ENCODE measurements around the gene KIR3DL2. TPM values are rescaled to one million over a fixed set of nuclear protein-coding genes. Genes with fewer than 3 reads are reported as not detected.

The KIR3DL2 gene
- polyA plus RNA-seq, 1 of the 3 experiments (the other 2 are of a cell fraction), result not detected

GRCh38 chr19:54804101-54804500 lies 46.1 kb upstream of the KIR3DL2 start (continued):
- TF ChIP-seq NRF1 (IDR thresholded peaks at IDR 0.05; ENCODE audit: low read depth, low read length) (no peak), FOXJ3 (CRISPR knock-in tag; IDR thresholded peaks at IDR 0.05) (no peak), YY1 (IDR thresholded peaks at IDR 0.05; ENCODE audit: low read depth) (no peak), ELF1 (IDR thresholded peaks at IDR 0.05) (no peak), USF1 (IDR thresholded peaks at IDR 0.05; ENCODE audit: borderline replicate concordance, low read depth) (no peak)
- TF ChIP-seq, protein P1, sequence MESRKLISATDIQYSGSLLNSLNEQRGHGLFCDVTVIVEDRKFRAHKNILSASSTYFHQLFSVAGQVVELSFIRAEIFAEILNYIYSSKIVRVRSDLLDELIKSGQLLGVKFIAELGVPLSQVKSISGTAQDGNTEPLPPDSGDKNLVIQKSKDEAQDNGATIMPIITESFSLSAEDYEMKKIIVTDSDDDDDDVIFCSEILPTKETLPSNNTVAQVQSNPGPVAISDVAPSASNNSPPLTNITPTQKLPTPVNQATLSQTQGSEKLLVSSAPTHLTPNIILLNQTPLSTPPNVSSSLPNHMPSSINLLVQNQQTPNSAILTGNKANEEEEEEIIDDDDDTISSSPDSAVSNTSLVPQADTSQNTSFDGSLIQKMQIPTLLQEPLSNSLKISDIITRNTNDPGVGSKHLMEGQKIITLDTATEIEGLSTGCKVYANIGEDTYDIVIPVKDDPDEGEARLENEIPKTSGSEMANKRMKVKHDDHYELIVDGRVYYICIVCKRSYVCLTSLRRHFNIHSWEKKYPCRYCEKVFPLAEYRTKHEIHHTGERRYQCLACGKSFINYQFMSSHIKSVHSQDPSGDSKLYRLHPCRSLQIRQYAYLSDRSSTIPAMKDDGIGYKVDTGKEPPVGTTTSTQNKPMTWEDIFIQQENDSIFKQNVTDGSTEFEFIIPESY (IDR thresholded peaks at IDR 0.05; ENCODE audit: borderline replicate concordance, low read depth), result no peak
- TF ChIP-seq, protein P2, sequence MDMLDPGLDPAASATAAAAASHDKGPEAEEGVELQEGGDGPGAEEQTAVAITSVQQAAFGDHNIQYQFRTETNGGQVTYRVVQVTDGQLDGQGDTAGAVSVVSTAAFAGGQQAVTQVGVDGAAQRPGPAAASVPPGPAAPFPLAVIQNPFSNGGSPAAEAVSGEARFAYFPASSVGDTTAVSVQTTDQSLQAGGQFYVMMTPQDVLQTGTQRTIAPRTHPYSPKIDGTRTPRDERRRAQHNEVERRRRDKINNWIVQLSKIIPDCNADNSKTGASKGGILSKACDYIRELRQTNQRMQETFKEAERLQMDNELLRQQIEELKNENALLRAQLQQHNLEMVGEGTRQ (IDR thresholded peaks at IDR 0.05; ENCODE audit: borderline replicate concordance, low read depth, low read length), result no peak

DNA sequence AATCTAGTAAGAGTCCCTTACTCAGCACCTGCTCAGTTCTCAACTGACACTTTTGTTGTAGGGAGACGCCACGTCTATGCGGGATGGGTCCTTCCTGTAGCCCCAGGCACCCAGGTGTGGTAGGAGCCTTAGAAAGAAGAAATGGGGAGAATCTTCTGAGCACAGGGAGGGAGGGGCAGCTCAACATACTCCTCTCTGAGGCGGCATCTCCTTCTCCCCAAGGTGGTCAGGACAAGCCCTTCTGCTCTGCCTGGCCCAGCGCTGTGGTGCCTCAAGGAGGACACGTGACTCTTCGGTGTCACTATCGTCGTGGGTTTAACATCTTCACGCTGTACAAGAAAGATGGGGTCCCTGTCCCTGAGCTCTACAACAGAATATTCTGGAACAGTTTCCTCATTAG lies 45.7 kb upstream of the KIR3DL2 start:
- Histone ChIP-seq H3K27ac (ENCODE audit: low read depth in 2 of 2, low read length in 1 of 2) (no peak overlapping the region), H3K36me3 (replicated peaks in 1 of 2; ENCODE audit: control insufficient read depth in 1 of 2, insufficient read depth in 2 of 2, low read length in 1 of 2) (no peaks in the 10 kb centered on the region), H3K79me2 (ENCODE audit: insufficient read depth) (no peaks in the 10 kb centered on the region), H3K9me3 (no peaks in the 10 kb centered on the region), H3K4me3 (ENCODE audit: low read depth in 2 of 2, low read length in 1 of 2) (no peak overlapping the region), H4K20me1 (ENCODE audit: insufficient read depth) (no peaks in the 10 kb centered on the region), H3K27me3 (ENCODE audit: insufficient read depth) (no peaks in the 10 kb centered on the region), H3K9ac (no peak overlapping the region), H3K4me1 (ENCODE audit: control insufficient read depth in 1 of 2, insufficient read depth in 2 of 2, low read depth in 1 of 2, low read length in 1 of 2) (no peaks in the 10 kb centered on the region), H3F3A (replicated peaks; ENCODE audit: insufficient read depth) (no peaks in the 10 kb centered on the region), H3K9me2 (no peaks in the 10 kb centered on the region), H2AFZ (ENCODE audit: low read depth) (no peak overlapping the region), H3K4me2 (no peak overlapping the region)
- TF ChIP-seq, protein P3, sequence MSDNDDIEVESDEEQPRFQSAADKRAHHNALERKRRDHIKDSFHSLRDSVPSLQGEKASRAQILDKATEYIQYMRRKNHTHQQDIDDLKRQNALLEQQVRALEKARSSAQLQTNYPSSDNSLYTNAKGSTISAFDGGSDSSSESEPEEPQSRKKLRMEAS (IDR thresholded peaks at IDR 0.05; ENCODE audit: low read depth), result no peak
- no peak for TF ChIP-seq GABPA (IDR thresholded peaks at IDR 0.05; ENCODE audit: low read depth)
- TF ChIP-seq, protein P1 (IDR thresholded peaks at IDR 0.05; ENCODE audit: borderline replicate concordance, low read depth), result no peak
- no peak for TF ChIP-seq RXRA (IDR thresholded peaks at IDR 0.05; ENCODE audit: borderline replicate concordance, low read depth)
- no peak for TF ChIP-seq JUND (IDR thresholded peaks at IDR 0.05)
- no peak for TF ChIP-seq SMC3 (IDR thresholded peaks at IDR 0.05; ENCODE audit: low read depth, low read length)
- TF ChIP-seq EZH2phosphoT487 (IDR thresholded peaks at IDR 0.05; ENCODE audit: borderline replicate concordance, low read depth), result no peak
- TF ChIP-seq GATA2 (CRISPR knock-in tag; IDR thresholded peaks at IDR 0.05), result no peak
- TF ChIP-seq FOSL2 (IDR thresholded peaks at IDR 0.05; ENCODE audit: borderline replicate concordance, low read depth), result no peak
- no peak for TF ChIP-seq RAD21 (IDR thresholded peaks at IDR 0.05; ENCODE audit: low read length)
- TF ChIP-seq TEAD4 (IDR thresholded peaks at IDR 0.05; ENCODE audit: borderline replicate concordance, insufficient read depth), result no peak
- no peak for TF ChIP-seq TCF12 (IDR thresholded peaks at IDR 0.05)
- TF ChIP-seq NRF1 (IDR thresholded peaks at IDR 0.05; ENCODE audit: low read depth, low read length), result no peak
- no peak for TF ChIP-seq FOXM1 (IDR thresholded peaks at IDR 0.05; ENCODE audit: low read depth)
- no peak for TF ChIP-seq MEF2A (IDR thresholded peaks at IDR 0.05; ENCODE audit: borderline replicate concordance, low read depth)
- no peak for TF ChIP-seq RFX5 (IDR thresholded peaks at IDR 0.05; ENCODE audit: low read length)
- no peak for TF ChIP-seq USF1 (IDR thresholded peaks at IDR 0.05; ENCODE audit: borderline replicate concordance, low read depth)
- no peak for TF ChIP-seq YY1 (IDR thresholded peaks at IDR 0.05; ENCODE audit: low read depth)
- TF ChIP-seq, protein P4, sequence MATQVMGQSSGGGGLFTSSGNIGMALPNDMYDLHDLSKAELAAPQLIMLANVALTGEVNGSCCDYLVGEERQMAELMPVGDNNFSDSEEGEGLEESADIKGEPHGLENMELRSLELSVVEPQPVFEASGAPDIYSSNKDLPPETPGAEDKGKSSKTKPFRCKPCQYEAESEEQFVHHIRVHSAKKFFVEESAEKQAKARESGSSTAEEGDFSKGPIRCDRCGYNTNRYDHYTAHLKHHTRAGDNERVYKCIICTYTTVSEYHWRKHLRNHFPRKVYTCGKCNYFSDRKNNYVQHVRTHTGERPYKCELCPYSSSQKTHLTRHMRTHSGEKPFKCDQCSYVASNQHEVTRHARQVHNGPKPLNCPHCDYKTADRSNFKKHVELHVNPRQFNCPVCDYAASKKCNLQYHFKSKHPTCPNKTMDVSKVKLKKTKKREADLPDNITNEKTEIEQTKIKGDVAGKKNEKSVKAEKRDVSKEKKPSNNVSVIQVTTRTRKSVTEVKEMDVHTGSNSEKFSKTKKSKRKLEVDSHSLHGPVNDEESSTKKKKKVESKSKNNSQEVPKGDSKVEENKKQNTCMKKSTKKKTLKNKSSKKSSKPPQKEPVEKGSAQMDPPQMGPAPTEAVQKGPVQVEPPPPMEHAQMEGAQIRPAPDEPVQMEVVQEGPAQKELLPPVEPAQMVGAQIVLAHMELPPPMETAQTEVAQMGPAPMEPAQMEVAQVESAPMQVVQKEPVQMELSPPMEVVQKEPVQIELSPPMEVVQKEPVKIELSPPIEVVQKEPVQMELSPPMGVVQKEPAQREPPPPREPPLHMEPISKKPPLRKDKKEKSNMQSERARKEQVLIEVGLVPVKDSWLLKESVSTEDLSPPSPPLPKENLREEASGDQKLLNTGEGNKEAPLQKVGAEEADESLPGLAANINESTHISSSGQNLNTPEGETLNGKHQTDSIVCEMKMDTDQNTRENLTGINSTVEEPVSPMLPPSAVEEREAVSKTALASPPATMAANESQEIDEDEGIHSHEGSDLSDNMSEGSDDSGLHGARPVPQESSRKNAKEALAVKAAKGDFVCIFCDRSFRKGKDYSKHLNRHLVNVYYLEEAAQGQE (IDR thresholded peaks at IDR 0.05; ENCODE audit: low read depth, low read length), result no peak
- POLR2A ChIA-PET, result no interaction called here
- CTCF ChIA-PET, result interaction anchor here (0.7 kb wide), 1 partner anchor 1117 kb away, joined by 3 read pairs; no protein-coding TSS in a partner anchor
- WGBS (ENCODE audit: low lambda C conversion rate), result 5% methylated on average over 4 of the region's 10 CpGs
- DNase-seq, result no peak
